Fibroblast of the aortic adventitia (primary cell): ENCODE measurements around the gene PIEZO2. TPM values are rescaled to one million over a fixed set of nuclear protein-coding genes. Genes with fewer than 3 reads are reported as not detected.

Experiments
- DNase-seq: peaks from one replicate; pipeline ENCODE4 v3.0.0-alpha.2; 2010; ENCODE audit warnings: low read depth
- H3K4me3 ChIP-seq: 2 replicates; pipeline ENCODE4 v1.5.1; 2011; ENCODE audit warnings: low read depth, mild to moderate bottlenecking, control low read depth, low read length, moderate library complexity
- total RNA-seq: library from RNA; depleted of rRNA; stranded (reverse); fragments of >200 nt; gene quantifications from 2 replicates; pipeline ENCODE4 v1.2.3, GENCODE V29; 2012; ENCODE audit warnings: low replicate concordance
- TF ChIP-seq, protein P1 (sequence below): IDR thresholded peaks from 2 replicates; pipeline ENCODE4 v1.5.1; 2011; ENCODE audit warnings: mild to moderate bottlenecking, low read length, control low read depth, inconsistent platforms; ENCODE audit not compliant: insufficient read depth

Gene PIEZO2
- total RNA-seq, 1 donor, result 1.6 TPM

DNA sequence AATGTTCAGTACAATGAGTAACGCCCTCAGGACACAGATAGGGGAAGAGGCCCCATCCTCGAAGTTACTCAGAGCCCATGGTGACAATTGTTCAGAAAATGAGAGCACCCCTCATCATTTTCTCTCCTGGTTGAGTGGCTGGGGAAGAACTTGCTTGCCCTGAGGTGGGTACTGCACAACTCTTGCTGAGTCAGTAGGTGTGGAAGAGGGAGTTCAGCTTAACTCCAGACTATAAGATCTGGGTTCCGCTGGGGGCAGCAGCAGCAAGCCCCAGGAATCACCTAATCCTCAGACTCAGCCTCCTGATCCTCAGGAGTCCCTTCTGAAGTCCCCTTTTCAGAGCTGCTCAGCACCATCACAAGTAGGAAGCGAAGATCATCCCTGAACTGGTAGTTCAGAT is 123.7 kb downstream of the PIEZO2 start:
- no peak for DNase-seq
- TF ChIP-seq, protein P1, sequence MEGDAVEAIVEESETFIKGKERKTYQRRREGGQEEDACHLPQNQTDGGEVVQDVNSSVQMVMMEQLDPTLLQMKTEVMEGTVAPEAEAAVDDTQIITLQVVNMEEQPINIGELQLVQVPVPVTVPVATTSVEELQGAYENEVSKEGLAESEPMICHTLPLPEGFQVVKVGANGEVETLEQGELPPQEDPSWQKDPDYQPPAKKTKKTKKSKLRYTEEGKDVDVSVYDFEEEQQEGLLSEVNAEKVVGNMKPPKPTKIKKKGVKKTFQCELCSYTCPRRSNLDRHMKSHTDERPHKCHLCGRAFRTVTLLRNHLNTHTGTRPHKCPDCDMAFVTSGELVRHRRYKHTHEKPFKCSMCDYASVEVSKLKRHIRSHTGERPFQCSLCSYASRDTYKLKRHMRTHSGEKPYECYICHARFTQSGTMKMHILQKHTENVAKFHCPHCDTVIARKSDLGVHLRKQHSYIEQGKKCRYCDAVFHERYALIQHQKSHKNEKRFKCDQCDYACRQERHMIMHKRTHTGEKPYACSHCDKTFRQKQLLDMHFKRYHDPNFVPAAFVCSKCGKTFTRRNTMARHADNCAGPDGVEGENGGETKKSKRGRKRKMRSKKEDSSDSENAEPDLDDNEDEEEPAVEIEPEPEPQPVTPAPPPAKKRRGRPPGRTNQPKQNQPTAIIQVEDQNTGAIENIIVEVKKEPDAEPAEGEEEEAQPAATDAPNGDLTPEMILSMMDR, result no peak
- H3K4me3 ChIP-seq, result no peak overlapping the region

DNA sequence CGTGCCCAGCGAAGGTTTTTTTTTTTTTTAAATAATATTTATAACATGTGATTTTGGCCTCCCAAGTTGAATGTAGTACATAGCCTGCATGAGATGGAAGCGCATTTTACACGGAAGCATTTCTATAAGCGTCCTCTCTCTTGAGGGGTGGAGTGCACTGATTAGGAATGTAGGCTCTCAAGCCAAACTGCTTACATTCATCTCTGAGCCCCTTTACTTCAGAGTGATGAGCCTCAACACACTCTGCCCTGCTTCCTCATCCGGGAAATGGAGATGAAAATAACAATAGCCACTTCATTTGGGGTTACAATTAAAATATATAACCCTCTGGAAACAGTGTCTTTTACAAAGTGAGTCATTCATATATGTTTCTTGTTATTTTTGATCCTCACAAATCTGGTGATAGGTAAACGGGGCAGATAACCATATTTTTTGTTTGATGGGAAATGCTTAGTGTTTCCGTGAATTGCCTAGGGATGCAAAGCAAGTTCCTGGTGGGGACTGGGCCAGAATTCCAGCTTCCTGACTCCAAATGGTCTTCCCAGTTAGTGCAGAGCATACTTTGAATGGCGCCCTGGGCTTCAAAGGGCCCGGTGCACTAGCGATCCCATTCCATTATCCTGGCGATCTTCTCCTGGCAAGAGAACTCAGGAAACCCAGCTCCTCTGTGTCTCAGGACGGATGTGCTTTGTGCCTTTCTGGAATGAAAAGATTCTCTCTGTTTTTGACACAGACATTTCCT is 124.3 kb downstream of the PIEZO2 start:
- no peak overlapping the region for H3K4me3 ChIP-seq
- no peak for DNase-seq
- TF ChIP-seq, protein P1, result no peak

DNA sequence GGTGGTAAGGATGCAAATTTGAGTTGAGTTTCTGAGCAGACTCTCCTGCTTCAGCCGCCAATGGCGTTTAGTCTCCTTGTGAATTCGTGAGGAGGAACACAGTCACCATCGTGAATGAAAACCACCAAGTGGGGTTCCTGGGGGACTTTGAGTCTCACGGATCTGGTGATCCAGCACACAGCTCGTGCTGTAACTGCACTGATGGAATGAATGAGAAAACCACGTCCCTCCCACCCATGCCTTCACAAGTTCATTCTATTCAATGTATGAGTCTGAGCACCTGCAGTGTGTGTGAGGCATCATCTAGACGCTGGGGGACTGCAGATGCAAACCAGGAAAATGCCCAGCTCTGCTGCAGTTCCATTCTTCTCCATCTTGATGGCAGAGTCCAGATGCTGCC is 127.9 kb downstream of the PIEZO2 start:
- H3K4me3 ChIP-seq, result no peak overlapping the region
- DNase-seq, result no peak
- TF ChIP-seq, protein P1, result no peak

DNA sequence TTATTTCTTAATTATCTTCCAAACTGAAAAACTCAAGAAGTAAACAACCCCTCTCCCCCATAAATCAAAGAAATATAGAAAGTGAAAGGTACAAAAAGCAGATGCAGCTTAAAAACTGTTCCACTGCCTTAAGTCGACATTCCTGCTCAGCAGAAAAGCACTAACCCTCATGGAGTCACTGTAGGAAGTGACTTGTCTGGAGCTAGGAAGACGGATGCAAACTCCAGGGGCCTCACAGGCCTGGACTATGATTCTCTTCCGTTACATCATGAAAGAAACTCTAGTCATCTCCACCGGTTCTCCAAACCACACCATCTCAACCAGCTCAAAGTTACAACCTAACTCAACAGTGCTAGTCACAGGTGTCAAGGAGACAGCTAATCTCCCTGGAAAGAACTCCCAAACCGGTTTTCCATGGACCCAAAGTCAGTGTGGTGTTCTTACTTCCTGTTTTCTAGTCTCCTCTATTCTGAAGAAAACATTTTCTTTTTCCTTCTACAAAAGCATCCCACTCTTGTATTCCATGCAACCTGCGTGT is 128.4 kb downstream of the PIEZO2 start:
- DNase-seq, result no peak
- TF ChIP-seq, protein P1, result no peak
- H3K4me3 ChIP-seq, result no peak overlapping the region

DNA sequence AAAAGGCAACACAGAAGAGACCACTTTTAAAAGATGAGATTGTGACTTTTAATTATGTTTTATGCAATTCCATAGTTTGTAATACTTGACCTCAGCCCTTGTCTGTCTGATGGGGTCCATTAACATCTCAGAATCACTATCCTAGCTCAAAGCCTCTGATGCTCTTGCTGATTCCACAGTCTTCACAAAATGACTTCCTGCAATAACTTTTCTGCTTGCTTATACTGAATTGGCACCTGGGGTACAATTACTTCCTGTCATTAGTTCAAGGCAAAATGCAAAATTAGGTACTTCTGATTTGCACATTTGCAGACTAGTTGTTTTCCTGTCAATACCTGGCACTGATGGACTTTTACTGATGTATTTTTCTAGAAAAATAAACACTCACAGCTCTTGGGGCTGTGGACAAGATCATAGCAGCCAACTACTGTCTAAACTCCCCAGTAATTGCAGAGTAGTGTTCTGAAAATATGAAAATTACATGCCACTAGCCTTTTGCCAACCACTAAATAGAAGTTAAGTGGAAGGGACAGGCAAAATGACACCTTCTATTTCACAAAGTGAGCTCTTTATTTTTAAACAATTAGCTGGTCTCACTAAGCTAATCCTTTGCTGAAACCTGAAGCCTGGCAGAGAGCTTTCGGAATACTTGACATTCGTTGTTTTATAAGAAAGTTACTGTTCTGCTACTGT is 129.1 kb downstream of the PIEZO2 start:
- H3K4me3 ChIP-seq, result no peak overlapping the region
- TF ChIP-seq, protein P1, result no peak
- no peak for DNase-seq

DNA sequence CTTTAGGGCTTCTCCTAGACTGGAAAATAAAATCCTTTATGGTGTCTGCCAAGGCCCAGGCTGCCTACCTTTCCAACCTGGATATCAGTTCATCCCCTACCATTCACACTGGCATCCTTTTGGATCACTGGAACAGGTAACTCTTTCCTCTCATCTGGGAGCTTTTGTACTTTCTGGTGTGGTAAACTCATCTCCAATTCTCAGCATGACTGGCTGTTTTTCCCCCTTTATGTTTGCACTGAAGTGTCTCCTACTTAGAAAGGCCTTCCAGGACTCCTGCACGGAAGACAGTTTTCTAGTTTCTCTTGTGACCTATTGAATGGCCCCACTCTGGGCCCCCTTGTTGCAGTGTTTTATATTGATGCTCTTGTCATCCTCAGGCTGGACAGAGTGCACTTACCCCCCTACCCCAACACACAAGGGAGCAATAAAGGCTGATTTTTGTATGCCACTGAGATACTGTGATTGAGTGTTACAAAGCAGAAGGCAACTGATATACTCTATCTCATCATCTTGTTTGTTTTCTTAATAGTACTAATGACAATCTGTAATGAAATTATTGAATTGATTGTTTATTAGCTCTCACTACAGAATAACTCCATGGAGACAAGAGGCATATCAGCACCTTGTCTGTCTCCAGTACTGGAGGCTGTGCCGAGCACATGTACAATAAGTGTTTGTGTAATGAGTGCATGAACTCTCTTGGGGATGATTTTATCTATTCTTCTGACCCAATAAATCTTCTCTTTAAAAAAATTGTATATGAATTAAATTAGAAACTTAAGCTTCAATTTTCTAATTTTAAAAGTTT is 129.9 kb downstream of the PIEZO2 start:
- no peak overlapping the region for H3K4me3 ChIP-seq
- DNase-seq, result no peak
- TF ChIP-seq, protein P1, result no peak
